Panc1 (cell line): Measurements from ENCODE around the gene RMI1. TPM values are rescaled to one million over a fixed set of nuclear protein-coding genes. Genes with fewer than 3 reads are reported as not detected.

Experiments used
- ATAC-seq: fragments of 200-7000 bp; cut with Tn5 transposase; 2 replicates; pipeline ENCODE4 v1.9.1; 2020; ENCODE audit warnings: mild to moderate bottlenecking, moderate library complexity
- BruUV-seq: library from RNA; stranded (reverse); fragments of 400-500 nt; replicated peaks from 2 replicates; lab custom pipeline; 2021; lab: Mats Ljungman, UMichigan
- CTCF ChIA-PET: fragments of 300-600 bp; sonication (Branson Sonifier 250); formaldehyde crosslinking; loops from one replicate; lab custom pipeline; 2022; ENCODE audit warnings: antibody characterized with exemption; lab: Charles Lee
- POLR2A ChIA-PET: fragments of 300-600 bp; sonication (Branson Sonifier 250); formaldehyde crosslinking; loops from one replicate; lab custom pipeline; 2022; ENCODE audit warnings: antibody characterized with exemption; lab: Charles Lee
- DNase-seq: peaks from one replicate; pipeline ENCODE4 v3.0.0-alpha.2; 2010; ENCODE audit warnings: low read depth, low spot score
- H3K27ac ChIP-seq: 2 replicates; pipeline ENCODE4 v1.5.1; 2011; ENCODE audit warnings: mild to moderate bottlenecking, low read length, inconsistent platforms
- H3K27me3 ChIP-seq: fragments of 200-500 bp; sonication (Bioruptor generic); 2 replicates; pipeline ENCODE4 v1.6.0; 2014; ENCODE audit warnings: low read length, inconsistent platforms; ENCODE audit not compliant: control insufficient read depth, insufficient read depth
- H3K36me3 ChIP-seq: fragments of 200-500 bp; sonication (Bioruptor generic); 2 replicates; pipeline ENCODE4 v1.5.1; 2014; ENCODE audit warnings: inconsistent platforms, mild to moderate bottlenecking, low read length, moderate library complexity; ENCODE audit not compliant: control insufficient read depth, insufficient read depth
- H3K4me1 ChIP-seq: 2 replicates; pipeline ENCODE4 v1.5.1; 2011; ENCODE audit warnings: inconsistent platforms, mild to moderate bottlenecking, low read length, moderate library complexity; ENCODE audit not compliant: control insufficient read depth, insufficient read depth
- H3K4me3 ChIP-seq, 2 experiments: 2 replicates each; pipeline ENCODE4 v1.5.1; 2011 to 2012; ENCODE audit warnings: low read depth in 2 of 2, low read length in 2 of 2, mild to moderate bottlenecking in 2 of 2, inconsistent platforms in 1 of 2, moderate library complexity in 1 of 2
- H3K9me3 ChIP-seq: fragments of 200-500 bp; sonication (Bioruptor generic); 2 replicates; pipeline ENCODE4 v1.5.1; 2014; ENCODE audit warnings: low read depth, mild to moderate bottlenecking, inconsistent platforms, low read length, moderate library complexity; ENCODE audit not compliant: control insufficient read depth, insufficient read depth
- CTCF ChIP-seq: fragments of 450-650 bp; IDR thresholded peaks from 2 replicates; pipeline ENCODE4 v1.5.1; 2017; ENCODE audit warnings: mild to moderate bottlenecking
- POLR2AphosphoS5 ChIP-seq: IDR thresholded peaks from 2 replicates; pipeline ENCODE4 v1.6.1; 2012; ENCODE audit warnings: mild to moderate bottlenecking, low read depth, low read length, moderate library complexity
- SIN3A ChIP-seq: IDR thresholded peaks from 2 replicates; pipeline ENCODE4 v1.6.1; 2012; ENCODE audit warnings: low read depth, mild to moderate bottlenecking, low read length, moderate library complexity, borderline replicate concordance; ENCODE audit not compliant: insufficient read depth
- TCF7L2 ChIP-seq: IDR thresholded peaks from 2 replicates; pipeline ENCODE4 v1.6.1; 2011; ENCODE audit warnings: mild to moderate bottlenecking, low read depth, low read length, inconsistent platforms
- in situ Hi-C: cut with HindIII; loops from 2 replicates; pipeline ENCODE4 v1.10.0; 2016; ENCODE audit warnings: low sequenced_read_pairs, low pct_unique_long_range_greater_than_20kb
- intact Hi-C: fragments of 100-400 bp; cut with micrococcal nuclease; formaldehyde crosslinking; loops from one replicate; pipeline ENCODE4 v1.10.0; 2022; ENCODE audit not compliant: unreplicated experiment
- total RNA-seq: library from RNA; stranded (reverse); gene quantifications from one replicate; pipeline ENCODE4 v1.2.1, GENCODE V29; 2021; ENCODE audit not compliant: unreplicated experiment
- TF ChIP-seq, protein P1 (sequence below), 2 experiments: IDR thresholded peaks; 2 replicates each; pipeline ENCODE4 v1.6.1; 2011 to 2012; ENCODE audit warnings: low read depth in 2 of 2, control low read depth in 1 of 2, low read length in 1 of 2, mild to moderate bottlenecking in 1 of 2, moderate library complexity in 1 of 2; ENCODE audit not compliant: insufficient read depth in 1 of 2

RMI1 gene
- total RNA-seq, 1 experiment from 2014 or later: 14.6 TPM

GRCh38 chr9:83967073-83967472 is 13.5 kb upstream of the RMI1 start:
- no peaks in the 10 kb centered on the region for H3K4me1 ChIP-seq
- TF ChIP-seq POLR2AphosphoS5 (no peak; the same call in 1 of the 2 replicates), TCF7L2 (no peak)
- ATAC-seq (no peak), DNase-seq (no peak)
- ChIA-PET CTCF (no interaction called here), POLR2A (no interaction called here)
- no peak overlapping the region for H3K4me3 ChIP-seq
- H3K9me3 ChIP-seq: no peaks in the 10 kb centered on the region
- H3K27me3 ChIP-seq: no peaks in the 10 kb centered on the region
- intact Hi-C loops: no loop called here
- BruUV-seq: no TSS peak
- no peak overlapping the region for H3K27ac ChIP-seq
- in situ Hi-C loops: no loop called here
- peaks cover 25% of the 10 kb centered on the region for H3K36me3 ChIP-seq

DNA sequence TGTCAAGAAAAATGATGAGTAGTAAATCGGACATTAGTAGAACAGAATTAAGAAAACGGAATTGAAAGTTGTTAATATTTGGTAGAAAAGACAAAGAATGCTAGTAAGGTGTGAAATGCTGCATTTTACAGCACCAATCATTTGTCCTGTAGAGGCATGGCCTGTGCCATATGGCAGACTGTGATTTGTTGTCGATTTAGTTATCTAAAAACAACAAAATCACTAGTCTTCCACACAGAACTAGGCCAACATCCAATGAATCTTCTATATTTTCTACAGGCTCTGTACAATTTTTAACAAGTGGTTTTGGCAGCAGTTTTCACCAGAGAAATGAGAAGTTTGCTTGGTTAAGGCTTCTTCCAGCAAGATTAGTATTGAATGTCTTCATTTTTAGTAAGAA is 11.0 kb upstream of the RMI1 start:
- Histone ChIP-seq H3K4me3 (no peak overlapping the region), H3K4me1 (peaks cover 3% of the 10 kb centered on the region; the same call in 1 of the 2 replicates), H3K9me3 (no peaks in the 10 kb centered on the region), H3K36me3 (peaks cover 49% of the 10 kb centered on the region), H3K27ac (no peak overlapping the region), H3K27me3 (no peaks in the 10 kb centered on the region)
- ChIA-PET POLR2A (no interaction called here), CTCF (no interaction called here)
- BruUV-seq: no TSS peak
- intact Hi-C loops: no loop called here
- no peak for ATAC-seq
- no peak for DNase-seq
- TF ChIP-seq POLR2AphosphoS5 (0 out of 2 replicates have a peak, but pooled peaks have one; percentile 33), TCF7L2 (no peak), SIN3A (no peak), CTCF (no peak)
- TF ChIP-seq, protein P1, sequence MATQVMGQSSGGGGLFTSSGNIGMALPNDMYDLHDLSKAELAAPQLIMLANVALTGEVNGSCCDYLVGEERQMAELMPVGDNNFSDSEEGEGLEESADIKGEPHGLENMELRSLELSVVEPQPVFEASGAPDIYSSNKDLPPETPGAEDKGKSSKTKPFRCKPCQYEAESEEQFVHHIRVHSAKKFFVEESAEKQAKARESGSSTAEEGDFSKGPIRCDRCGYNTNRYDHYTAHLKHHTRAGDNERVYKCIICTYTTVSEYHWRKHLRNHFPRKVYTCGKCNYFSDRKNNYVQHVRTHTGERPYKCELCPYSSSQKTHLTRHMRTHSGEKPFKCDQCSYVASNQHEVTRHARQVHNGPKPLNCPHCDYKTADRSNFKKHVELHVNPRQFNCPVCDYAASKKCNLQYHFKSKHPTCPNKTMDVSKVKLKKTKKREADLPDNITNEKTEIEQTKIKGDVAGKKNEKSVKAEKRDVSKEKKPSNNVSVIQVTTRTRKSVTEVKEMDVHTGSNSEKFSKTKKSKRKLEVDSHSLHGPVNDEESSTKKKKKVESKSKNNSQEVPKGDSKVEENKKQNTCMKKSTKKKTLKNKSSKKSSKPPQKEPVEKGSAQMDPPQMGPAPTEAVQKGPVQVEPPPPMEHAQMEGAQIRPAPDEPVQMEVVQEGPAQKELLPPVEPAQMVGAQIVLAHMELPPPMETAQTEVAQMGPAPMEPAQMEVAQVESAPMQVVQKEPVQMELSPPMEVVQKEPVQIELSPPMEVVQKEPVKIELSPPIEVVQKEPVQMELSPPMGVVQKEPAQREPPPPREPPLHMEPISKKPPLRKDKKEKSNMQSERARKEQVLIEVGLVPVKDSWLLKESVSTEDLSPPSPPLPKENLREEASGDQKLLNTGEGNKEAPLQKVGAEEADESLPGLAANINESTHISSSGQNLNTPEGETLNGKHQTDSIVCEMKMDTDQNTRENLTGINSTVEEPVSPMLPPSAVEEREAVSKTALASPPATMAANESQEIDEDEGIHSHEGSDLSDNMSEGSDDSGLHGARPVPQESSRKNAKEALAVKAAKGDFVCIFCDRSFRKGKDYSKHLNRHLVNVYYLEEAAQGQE (IDR thresholded peaks at IDR 0.05; ENCODE audit: insufficient read depth in 1 of 2, low read depth in 2 of 2, low read length in 1 of 2): no peak
- in situ Hi-C loops: no loop called here

GRCh38 chr9:83971485-83971884 is 9.1 kb upstream of the RMI1 start:
- no TSS peak for BruUV-seq
- in situ Hi-C loops: no loop called here
- ChIA-PET CTCF (no interaction called here), POLR2A (no interaction called here)
- ATAC-seq: no peak
- intact Hi-C loops: no loop called here
- Histone ChIP-seq H3K4me3 (no peak overlapping the region), H3K9me3 (no peaks in the 10 kb centered on the region), H3K36me3 (peaks cover 67% of the 10 kb centered on the region), H3K27me3 (no peaks in the 10 kb centered on the region), H3K4me1 (peaks cover 5% of the 10 kb centered on the region; the same call in 1 of the 2 replicates), H3K27ac (no peak overlapping the region)
- TF ChIP-seq TCF7L2 (no peak), POLR2AphosphoS5 (no peak), CTCF (no peak), SIN3A (no peak)
- TF ChIP-seq, protein P1 (IDR thresholded peaks at IDR 0.05; ENCODE audit: insufficient read depth in 1 of 2, low read depth in 2 of 2, low read length in 1 of 2): no peak
- no peak for DNase-seq
